ENCODE measurements around the gene LHPP. TPM values are rescaled to one million over a fixed set of nuclear protein-coding genes. Genes with fewer than 3 reads are reported as not detected.
A peak's percentile ranks its signal among the peaks of the same experiment; 100 is the strongest.

LHPP gene
- total RNA-seq, 2 experiments from 2014 or later = 15.3 to 19.6 TPM

DNA sequence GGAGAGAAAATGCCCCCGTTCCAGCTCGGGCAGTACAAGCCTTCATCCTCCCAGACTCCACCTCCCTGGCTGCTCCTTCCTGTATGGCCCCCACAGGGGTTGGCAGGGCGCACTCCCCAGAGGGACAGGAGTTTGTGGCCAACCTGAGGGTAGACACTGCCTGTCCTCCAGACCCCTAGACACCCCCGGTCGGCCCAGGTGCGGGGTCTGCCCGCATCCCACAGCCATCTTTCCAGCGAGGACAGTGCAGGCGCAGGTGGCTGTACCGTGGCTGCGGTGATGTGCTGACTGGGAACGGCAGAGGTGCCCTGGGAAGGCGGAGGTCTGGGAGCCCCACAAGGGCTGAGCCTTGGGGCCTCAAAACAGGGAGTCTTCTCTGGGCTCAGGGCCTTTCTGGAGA lies 81.5 kb downstream of the LHPP start:
- H3K4me1 ChIP-seq (ENCODE audit: insufficient read depth, low read length) = peaks cover 21% of the 10 kb centered on the region
- Mint-ChIP-seq H3K27me3 (no peaks in the 10 kb centered on the region), H3K27ac (no peak overlapping the region), H3K36me3 (ENCODE audit: low read depth) (no peaks in the 10 kb centered on the region), H3K4me3 (no peak overlapping the region), H3K9me3 (no peaks in the 10 kb centered on the region), H3K4me1 (ENCODE audit: low read depth) (peaks cover 17% of the 10 kb centered on the region)
- no peak overlapping the region for H3K4me3 ChIP-seq (ENCODE audit: low read length)
- intact Hi-C loops (cut with DNase I, micrococcal nuclease) = loop anchor here in 1 of 2 experiments (5.0 kb wide), 1 partner anchor 94 kb away; no protein-coding TSS in a partner anchor
- no peak overlapping the region for H3K27ac ChIP-seq (ENCODE audit: low read depth in 1 of 2, low read length in 2 of 2)
- DNase-seq (no peak), ATAC-seq (ENCODE audit: poor library complexity) (no peak)
- ChIA-PET POLR2A (no interaction called here), CTCF (no interaction called here)
- TF ChIP-seq, protein P1, sequence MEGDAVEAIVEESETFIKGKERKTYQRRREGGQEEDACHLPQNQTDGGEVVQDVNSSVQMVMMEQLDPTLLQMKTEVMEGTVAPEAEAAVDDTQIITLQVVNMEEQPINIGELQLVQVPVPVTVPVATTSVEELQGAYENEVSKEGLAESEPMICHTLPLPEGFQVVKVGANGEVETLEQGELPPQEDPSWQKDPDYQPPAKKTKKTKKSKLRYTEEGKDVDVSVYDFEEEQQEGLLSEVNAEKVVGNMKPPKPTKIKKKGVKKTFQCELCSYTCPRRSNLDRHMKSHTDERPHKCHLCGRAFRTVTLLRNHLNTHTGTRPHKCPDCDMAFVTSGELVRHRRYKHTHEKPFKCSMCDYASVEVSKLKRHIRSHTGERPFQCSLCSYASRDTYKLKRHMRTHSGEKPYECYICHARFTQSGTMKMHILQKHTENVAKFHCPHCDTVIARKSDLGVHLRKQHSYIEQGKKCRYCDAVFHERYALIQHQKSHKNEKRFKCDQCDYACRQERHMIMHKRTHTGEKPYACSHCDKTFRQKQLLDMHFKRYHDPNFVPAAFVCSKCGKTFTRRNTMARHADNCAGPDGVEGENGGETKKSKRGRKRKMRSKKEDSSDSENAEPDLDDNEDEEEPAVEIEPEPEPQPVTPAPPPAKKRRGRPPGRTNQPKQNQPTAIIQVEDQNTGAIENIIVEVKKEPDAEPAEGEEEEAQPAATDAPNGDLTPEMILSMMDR (IDR thresholded peaks at IDR 0.05) = no peak
- H3K9me3 ChIP-seq (ENCODE audit: control insufficient read depth in 1 of 2, insufficient read depth in 1 of 2, low read length in 2 of 2) = no peaks in the 10 kb centered on the region
- H3K27me3 ChIP-seq (ENCODE audit: control insufficient read depth in 1 of 2, insufficient read depth in 2 of 2, low read length in 2 of 2) = no peaks in the 10 kb centered on the region
- H3K36me3 ChIP-seq (ENCODE audit: insufficient read depth, low read length) = no peaks in the 10 kb centered on the region

DNA sequence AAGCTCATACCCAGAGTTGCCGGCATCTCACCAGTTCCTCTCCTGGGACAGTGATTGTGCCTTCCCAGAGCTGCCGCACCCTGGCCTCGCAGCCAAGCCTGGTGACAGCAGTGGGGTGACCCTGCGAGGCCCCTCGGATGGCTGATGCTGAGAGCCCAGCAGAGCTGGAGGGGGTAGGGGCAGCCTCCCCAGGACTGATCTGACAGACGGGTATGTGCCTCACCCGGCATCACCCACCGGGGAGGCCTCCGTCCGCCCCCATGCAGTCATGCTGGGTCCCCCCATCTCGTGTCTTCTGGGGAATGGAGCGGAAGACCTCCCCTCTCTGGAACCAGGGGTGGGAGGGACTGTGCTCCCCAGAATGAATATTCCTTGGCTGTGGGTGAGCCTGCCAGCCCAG lies 82.3 kb downstream of the LHPP start:
- POLR2A ChIA-PET = no interaction called here
- no peaks in the 10 kb centered on the region for H3K36me3 ChIP-seq (ENCODE audit: insufficient read depth, low read length)
- Mint-ChIP-seq H3K27ac (no peak overlapping the region), H3K27me3 (no peaks in the 10 kb centered on the region), H3K36me3 (ENCODE audit: low read depth) (no peaks in the 10 kb centered on the region), H3K9me3 (no peaks in the 10 kb centered on the region), H3K4me1 (ENCODE audit: low read depth) (peaks cover 17% of the 10 kb centered on the region), H3K4me3 (no peak overlapping the region)
- CTCF ChIA-PET = no interaction called here
- TF ChIP-seq, protein P1 (IDR thresholded peaks at IDR 0.05) = no peak
- DNase-seq (no peak), ATAC-seq (ENCODE audit: poor library complexity) (no peak)
- no peak overlapping the region for H3K27ac ChIP-seq (ENCODE audit: low read depth in 1 of 2, low read length in 2 of 2)
- no peaks in the 10 kb centered on the region for H3K27me3 ChIP-seq (ENCODE audit: control insufficient read depth in 1 of 2, insufficient read depth in 2 of 2, low read length in 2 of 2)
- intact Hi-C loops (cut with DNase I, micrococcal nuclease) = loop anchor here in 1 of 2 experiments (5.0 kb wide), 1 partner anchor 93 kb away; no protein-coding TSS in a partner anchor
- no peak overlapping the region for H3K4me3 ChIP-seq (ENCODE audit: low read length)
- no peaks in the 10 kb centered on the region for H3K9me3 ChIP-seq (ENCODE audit: control insufficient read depth in 1 of 2, insufficient read depth in 1 of 2, low read length in 2 of 2)
- H3K4me1 ChIP-seq (ENCODE audit: insufficient read depth, low read length) = peaks cover 21% of the 10 kb centered on the region

DNA sequence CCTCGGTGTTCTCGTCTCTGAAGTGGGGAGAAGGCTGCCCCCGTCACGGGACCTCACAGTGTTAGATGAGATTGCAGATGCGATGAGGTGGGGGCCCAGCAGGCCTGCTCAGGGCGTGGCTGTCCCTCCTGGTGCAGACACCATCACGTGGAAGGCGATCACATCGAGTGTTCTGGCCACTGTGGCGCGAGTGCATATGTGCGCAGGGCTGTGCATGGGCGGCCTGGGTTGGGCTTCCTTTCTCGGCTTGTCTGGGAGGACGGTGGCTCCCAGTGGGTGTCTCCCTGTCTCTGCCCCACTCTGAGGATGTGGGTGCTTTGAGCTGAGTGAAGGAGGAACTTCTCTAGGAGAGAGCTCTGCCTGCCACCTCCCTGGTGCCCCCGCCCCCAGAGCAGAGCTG lies 83.1 kb downstream of the LHPP start:
- no peak overlapping the region for H3K4me3 Mint-ChIP-seq
- peak; percentile 20 for ATAC-seq (ENCODE audit: poor library complexity)

More for the DNA sequence above, 83.1 kb downstream of the LHPP start:
- no peaks in the 10 kb centered on the region for H3K9me3 Mint-ChIP-seq
- Histone ChIP-seq H3K27me3 (ENCODE audit: control insufficient read depth in 1 of 2, insufficient read depth in 2 of 2, low read length in 2 of 2) (no peaks in the 10 kb centered on the region), H3K27ac (ENCODE audit: low read depth in 1 of 2, low read length in 2 of 2) (no peak overlapping the region), H3K9me3 (ENCODE audit: control insufficient read depth in 1 of 2, insufficient read depth in 1 of 2, low read length in 2 of 2) (no peaks in the 10 kb centered on the region), H3K4me3 (ENCODE audit: low read length) (no peak overlapping the region), H3K36me3 (ENCODE audit: insufficient read depth, low read length) (no peaks in the 10 kb centered on the region), H3K4me1 (ENCODE audit: insufficient read depth, low read length) (peaks cover 21% of the 10 kb centered on the region)
- no peaks in the 10 kb centered on the region for H3K27me3 Mint-ChIP-seq
- TF ChIP-seq, protein P1 (IDR thresholded peaks at IDR 0.05) = no peak
- no peak overlapping the region for H3K27ac Mint-ChIP-seq
- peaks cover 17% of the 10 kb centered on the region for H3K4me1 Mint-ChIP-seq (ENCODE audit: low read depth)
- no peaks in the 10 kb centered on the region for H3K36me3 Mint-ChIP-seq (ENCODE audit: low read depth)
- ChIA-PET CTCF (no interaction called here), POLR2A (interaction anchor here (0.6 to 1.5 kb wide), 3 partner anchors 174 to 201 kb away, joined by 3 to 6 read pairs (median 4); no protein-coding TSS in a partner anchor)
- intact Hi-C loops (cut with DNase I, micrococcal nuclease) = loop anchor here in 1 of 2 experiments (5.0 kb wide), 1 partner anchor 93 kb away; no protein-coding TSS in a partner anchor
- DNase-seq = peak in 1 of 14 experiments; percentile 8

Measured in CD4-positive, alpha-beta T cell (primary cell).